ENCODE results near the gene ADK.
"Not testable (repeated sequence)": the region's sequence is repeated elsewhere in the genome, so short reads cannot be mapped to it uniquely, and the experiment has no call there.

The ADK gene

DNA sequence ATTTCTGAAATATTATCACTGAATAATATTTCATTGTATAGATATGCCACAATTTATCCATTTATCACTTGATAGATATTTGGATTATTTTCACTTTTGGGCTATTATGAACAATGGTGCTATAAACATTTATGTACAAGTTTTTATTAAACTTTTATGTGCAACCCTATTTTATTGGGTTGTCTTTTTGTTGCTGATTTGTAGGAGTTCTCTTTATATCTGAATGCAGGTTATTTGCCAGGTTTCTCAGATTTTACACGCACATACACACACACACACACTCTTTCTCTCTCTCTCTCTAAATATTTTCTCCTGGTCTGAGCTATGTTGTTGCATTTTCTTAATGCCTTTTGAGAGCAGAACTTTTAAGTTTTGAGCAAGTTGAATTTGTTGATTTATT, 36.2 kb downstream of the ADK start:
- DNase-seq (ENCODE audit: low spot score): no peak

DNA sequence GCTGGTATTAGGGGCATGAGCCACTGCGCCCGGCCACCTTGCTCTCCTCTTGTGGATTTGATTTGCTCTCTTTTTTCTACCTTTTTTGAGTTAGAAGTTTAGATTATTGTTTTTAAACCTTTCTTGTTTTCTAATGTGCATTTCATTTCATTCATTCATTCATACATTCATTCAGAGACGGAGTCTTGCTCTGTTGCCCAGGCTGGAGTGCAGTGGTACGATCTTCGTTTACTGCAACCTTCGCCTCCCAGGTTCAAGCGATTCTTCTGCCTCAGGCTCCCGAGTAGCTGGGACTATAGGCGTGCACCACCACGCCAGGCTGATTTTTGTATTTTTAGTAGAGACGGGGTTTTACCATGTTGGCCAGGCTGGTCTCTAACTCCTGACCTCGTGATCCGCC, 37.6 kb downstream of the ADK start:
- not testable (repeated sequence) for DNase-seq (ENCODE audit: low spot score)

DNA sequence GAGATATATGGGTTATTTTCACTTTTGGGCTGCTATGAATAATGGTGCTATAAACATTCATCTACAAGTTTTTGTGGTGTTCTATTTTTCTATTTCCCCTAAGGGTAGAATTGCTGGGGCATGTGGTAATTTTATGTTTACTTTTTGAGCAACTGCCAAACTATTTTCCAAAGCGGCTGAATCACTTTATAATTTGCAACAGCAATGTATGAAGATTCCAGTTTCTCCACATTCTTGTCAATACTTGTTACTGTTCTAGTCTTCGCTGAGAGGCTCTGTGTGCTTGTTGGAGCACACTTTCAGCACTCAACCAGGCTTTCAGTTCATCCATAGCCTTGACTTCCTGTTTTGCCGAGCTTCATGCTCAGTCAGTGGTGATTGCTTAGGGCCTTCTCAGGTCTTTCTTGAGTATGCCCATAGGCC, 39.0 kb downstream of the ADK start:
- DNase-seq (ENCODE audit: low spot score): no peak

DNA sequence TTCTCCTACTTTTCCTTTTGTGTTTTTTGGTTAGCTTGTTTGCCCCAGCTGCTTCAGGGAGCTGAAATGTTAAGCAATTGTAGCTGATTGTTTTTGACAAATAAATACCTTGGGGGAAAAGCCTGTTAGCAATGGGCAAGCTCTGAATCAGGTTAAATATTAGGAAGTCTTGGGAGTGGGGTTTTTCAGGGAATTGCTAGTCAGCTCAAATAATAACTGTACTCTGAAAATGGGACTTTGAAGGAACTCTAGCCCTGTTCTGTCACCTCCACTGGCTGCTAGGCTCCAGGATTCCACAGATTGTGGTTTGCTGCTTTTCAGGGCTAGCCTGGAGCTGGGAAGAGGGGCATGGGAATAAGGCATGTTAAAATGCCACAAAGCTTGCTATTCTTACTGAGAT, 39.5 kb downstream of the ADK start:
- no peak for DNase-seq (ENCODE audit: low spot score)

DNA sequence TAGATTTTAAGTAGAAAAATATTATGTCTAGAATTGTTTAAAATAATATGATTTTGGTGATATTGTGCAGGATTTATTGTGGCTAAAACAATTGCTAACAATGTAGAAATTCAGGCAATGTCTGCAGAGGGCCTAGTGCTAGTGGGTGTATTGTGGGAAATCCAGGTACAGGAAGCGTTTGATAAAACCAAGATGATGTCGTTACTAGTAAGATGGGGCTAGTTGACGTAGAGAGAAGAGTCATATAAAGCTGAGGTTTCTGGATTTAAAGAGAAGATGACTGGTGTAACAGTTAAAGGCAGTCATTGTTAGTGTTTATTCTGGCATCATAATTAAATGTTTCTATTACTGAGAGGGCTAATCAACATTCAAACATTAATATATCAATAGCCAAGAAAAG, 43.5 kb downstream of the ADK start:
- DNase-seq (ENCODE audit: low spot score): no peak

DNA sequence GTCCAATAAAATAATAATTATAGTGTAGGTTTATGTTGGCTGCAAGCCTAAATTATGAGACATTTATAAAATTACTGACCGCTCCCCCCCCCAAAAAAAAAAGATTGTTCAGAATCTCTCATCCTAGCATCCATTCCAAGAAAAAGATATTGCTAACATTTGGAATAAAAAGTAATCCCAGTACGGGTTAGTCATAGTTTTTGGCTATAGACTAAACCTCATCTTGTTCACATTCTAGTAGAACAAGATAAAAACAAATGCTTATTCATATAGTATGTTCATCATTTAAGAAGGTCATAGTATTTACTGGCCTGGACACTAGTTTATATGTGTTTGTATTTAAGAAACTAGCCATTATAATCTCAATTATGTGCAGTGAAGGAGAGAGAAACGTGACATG, 44.0 kb downstream of the ADK start:
- no peak for DNase-seq (ENCODE audit: low spot score)

DNA sequence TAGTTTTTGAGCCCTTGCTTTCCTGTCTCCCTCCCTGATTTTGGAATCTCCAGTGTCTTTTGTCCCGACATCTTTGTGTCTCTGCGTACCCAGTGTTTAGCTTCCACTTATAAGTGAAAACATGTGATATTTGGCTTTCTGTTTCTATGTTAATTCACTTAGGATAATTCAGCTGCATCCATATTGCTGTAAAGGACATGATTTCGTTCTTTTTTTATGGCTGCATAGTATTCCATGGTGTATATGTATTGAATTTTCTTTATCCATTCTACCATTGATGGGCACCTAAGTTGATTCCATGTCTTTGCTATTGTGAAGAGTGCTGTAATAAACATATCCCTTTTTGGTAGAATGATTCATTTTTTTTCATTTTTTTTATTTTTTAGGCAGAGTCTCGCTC, 48.3 kb downstream of the ADK start:
- DNase-seq (ENCODE audit: low spot score): no peak

DNA sequence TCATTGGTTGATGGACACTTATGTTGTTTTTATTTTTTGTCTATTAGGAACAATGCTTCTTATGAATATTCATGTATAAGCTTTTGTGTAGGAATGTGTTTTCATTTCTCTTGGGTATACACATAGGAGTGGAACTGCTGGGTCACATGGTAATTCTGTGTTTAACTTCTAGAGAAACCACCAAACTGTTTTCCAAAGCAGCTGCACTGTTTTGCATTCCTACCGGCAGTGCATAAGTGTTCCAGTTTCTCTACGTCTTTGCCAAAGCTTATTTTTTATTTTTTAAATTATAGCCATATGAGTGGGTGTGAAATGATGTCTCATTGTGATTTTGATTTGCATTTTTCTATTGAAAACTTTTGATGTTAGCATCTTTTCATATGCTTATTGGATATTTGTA, 51.3 kb downstream of the ADK start:
- no peak for DNase-seq (ENCODE audit: low spot score)

DNA sequence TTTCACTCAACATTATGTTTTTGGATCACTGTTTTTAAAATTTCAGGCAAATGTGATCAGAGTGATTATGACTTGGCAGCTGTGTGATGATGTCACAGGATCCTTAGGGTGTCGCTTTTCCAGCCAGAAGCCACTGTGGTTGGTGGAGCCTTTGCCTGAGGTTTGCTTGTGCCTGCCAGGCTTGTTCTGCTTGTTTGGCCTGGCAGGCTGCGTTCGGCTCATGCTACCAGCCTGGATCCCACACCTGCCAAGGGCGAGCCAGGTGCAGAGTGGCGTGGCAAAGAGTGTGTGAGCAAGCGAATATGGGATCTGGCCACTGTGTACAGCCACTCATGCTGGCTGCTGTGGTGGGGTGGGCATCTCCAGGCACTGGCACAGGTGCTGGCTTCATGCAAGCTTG, 55.7 kb downstream of the ADK start:
- no peak for DNase-seq (ENCODE audit: low spot score)

DNA sequence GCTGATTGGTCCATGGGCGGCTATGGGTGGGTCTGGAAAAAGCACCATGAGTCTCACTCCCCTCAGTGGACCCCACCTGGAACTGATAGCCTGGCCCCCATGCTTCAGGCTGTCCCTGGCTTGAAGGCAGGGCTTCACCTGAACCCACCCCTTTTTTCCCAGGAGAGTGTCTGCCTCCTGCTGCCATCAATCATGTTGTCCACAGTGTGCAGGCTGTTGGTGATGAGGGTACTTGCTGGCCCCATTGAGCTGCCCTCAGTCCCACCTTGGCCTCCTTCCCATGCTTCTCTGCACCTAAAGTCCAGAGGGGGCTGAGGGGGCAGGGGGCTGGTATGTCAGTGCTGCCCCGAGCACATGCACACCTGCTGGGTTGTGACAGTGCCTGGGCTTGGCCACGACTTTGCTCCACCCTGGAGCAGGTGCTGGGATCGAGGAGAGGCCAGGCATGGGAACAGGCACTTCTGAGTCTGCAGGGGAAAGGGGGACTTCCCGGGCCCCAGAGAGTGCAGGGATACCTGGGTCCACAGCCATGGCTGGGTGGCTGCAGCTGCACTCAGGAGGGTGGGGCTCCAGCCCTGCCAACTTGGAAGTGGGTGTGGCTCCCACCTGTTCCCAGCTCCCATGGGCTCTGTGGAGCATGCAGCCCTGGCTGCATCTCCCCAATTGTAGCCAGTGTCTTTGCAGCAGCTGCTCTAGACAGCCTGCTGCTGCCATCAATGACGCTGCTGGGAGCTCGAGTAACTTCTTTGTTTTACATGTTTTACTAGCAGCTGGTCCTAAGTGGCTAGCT, 56.9 kb downstream of the ADK start:
- no peak for DNase-seq (ENCODE audit: low spot score)

DNA sequence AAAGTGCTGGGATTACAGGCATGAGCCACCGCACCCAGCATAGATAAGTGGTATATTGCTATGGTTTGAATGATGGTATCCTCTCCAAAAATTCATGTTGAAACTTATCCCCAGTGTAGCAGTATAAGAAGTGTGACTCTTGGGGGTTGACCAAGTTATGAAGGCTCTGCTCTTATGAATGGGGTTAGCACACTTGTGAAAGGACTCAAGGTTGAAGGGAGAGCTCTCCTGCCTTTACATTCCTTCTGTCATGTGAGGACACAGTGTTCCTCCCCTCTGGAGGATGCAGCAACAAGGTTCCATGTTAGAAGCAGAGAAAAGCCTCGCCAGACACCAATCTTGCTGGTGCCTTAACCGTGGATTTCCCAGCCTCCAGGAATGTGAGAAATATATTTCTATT, 58.0 kb downstream of the ADK start:
- no peak for DNase-seq (ENCODE audit: low spot score)

DNA sequence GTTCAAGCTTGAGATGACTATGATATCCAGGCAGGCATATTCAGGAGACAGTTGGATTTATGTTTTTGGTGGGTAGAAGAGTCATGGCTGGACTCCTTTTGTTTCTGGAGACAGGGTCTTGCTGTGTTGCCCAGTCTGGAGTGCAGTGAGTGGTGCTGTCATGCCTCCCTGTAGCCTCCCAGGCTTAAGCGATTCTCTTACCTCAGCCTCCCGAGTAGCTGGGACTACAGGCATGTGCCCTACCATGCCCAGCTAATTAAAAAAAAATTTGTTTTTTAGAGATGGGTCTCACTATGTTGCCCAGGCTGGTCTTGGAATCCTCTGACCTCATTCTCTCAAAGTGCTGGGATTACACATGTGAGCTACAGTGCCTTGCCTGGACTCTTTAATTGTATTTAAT, 62.0 kb downstream of the ADK start:
- no peak for DNase-seq (ENCODE audit: low spot score)

DNA sequence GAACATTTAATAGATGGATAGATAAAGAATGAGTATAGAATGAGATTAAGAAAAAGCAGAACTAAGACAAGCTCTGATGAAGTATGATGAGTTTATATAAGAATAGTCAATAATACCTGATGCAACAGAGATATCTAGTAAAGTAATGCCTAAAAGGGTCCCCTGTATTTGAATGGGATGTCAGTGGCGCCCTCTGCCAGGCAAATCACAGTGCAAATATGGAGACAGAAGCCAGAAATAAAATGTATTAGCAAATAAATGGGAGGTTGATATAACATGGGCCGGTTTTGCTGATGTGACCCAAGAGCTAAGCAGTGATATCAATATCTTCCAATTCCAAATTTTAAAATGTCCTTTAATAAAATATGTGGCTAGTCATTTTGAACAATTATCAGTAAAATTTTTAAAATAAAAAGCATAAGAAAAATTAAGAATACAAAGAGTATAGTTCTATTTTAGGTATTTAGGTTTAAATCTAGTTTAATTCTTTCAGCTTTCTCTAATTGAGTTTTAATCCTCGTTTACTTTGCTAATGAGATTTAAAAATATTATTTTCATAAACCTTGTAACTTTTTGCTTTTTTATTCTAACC, 62.6 kb downstream of the ADK start:
- peak; percentile 39 for DNase-seq (ENCODE audit: low spot score)

DNA sequence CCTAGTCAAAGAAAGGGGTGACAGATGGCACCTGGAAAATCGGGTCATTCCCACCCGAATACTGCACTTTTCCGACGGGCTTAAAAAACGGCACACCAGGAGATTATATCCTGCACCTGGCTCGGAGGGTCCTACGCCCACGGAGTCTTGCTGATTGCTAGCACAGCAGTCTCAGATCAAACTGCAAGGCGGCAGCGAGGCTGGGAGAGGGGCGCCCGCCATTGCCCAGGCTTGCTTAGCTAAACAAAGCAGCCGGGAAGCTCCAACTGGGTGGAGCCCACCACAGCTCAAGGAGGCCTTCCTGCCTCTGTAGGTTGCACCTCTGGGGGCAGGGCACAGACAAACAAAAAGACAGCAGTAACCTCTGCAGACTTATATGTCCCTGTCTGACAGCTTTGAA, 66.1 kb downstream of the ADK start:
- DNase-seq (ENCODE audit: low spot score): not testable (repeated sequence)

DNA sequence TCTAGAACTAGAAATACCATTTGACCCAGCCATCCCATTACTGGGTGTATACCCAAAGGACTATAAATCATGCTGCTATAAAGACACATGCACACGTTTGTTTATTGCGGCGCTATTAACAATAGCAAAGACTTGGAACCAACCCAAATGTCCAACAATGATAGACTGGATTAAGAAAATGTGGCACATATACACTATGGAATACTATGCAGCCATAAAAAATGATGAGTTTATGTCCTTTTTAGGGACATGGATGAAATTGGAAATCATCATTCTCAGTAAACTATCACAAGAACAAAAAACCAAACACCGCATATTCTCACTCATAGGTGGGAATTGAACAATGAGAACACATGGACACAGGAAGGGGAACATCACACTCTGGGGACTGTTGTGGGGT, 71.4 kb downstream of the ADK start:
- not testable (repeated sequence) for DNase-seq (ENCODE audit: low spot score)

DNA sequence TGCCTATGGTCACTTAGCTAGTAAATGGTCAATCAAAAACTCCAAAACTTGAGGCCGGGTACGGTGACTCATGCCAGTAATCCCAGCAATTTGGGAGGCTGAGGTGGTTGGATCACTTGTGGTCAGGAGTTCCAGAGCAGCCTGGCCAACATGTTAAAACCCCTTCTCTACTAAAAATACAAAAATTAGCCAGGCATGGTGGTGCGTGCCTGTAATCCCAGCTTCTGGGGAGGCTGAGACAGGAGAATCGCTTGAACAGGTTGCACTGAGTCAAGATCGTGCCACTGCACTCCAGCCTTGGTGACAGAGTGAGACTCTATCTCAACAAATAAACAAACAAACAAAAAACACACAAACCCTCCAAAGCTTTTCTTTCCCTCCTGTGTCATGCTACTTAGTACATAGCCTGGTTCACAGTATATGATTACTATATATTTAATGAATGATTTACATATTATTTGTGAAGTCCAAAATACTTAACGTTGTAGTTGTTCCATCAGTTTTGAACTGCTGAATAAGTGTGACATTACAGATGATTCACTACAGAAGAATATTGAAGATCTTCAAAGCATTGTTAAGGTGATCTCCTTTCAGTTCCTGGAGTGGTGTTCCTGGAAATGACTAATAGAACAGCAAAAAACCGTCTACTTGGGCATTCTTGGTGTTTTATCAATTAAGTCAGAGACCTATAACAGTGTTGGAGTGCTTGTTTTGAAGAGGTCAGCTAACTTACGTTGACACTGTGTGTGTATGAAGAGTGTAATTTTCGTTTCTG, 72.9 kb downstream of the ADK start:
- no peak for DNase-seq (ENCODE audit: low spot score)

DNA sequence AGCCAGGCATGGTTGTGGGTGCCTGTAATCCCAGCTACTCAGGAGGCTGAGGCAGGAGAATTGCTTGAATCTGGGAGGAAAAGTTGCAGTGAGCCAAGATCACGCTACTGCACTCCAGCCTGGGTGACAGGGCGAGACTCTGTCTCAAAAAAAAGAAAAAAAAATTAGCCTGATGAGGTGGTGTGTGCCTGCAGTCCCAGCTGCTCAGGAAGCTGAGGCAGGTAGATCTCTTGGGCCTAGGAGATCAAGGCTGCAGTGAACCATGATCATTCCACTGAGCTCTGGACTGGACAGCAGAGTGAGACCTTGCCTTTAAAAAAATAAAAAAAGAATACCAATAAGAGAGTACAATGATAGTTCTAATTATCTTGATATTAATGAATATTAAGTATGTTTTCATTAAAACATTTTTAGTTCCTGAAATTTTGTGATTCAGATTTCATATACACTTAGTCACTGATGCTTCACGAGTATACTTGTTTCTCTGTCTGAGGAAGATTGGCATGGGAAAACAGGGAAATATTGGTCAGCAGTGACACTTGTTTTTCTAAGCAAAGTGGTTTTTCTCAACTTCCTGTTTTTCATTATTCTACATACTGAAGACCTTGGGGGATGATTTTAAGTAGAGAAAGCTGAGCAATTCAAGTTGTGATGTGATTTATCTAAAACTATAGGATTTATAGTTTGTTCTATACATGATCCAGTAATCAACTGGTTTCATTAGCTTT, 76.8 kb downstream of the ADK start:
- DNase-seq (ENCODE audit: low spot score): no peak

DNA sequence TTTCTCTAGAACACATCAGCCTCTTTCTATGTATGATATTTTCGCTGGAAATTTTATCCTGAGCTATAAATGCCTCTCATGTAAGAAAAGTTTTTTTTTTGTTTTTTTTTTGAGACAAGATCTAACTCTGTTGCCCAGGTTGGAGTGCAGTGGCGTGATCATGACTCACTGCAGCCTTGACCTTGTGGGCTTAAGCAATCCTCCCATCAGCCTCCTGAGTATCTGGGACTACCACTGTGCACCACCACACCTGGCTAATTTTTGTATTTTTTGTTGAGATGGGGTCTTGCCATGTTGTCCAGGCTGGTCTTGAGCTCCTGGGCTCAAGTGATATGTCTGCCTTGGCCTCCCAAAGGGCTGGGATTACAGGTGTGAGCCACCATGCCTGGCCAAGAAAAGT, 80.4 kb downstream of the ADK start:
- DNase-seq (ENCODE audit: low spot score): no peak

DNA sequence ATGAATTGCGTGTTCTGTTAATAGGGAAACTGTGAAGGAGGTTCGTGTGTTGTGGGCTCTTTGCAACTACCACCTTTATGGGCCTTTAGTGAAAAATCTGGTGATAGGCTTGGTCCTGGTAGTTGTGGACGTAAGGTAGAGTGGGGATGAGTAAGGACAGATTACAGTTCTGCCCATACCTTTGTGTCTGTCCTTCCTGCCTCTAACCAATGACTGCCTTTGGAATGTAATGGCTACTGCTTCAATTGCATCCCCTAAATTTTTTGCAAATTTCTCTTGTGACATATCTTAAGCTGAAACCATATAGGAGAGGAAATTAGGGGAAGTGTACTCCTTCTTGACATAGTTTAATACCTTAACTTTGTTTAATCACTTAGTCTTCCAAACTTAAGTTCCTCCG, 82.3 kb downstream of the ADK start:
- no peak for DNase-seq (ENCODE audit: low spot score)

DNA sequence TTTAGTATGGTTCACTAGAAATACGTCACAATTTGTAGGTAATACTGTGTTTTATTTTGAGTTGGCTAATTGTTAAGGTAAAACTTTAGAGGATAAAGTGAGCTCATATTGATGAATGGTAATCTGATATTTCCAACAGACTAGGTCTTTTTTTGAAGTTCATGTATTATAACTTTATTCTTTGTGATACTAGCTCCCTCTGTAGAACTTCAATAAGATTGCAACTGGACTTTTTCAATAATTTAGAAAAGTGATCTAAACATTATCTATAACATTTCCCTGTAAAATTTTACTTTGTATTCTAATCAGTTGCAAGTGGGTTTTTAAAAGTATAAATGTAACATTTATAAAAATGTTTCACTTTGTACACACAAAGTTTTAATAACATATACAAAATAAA, 83.5 kb downstream of the ADK start:
- DNase-seq (ENCODE audit: low spot score): no peak

DNA sequence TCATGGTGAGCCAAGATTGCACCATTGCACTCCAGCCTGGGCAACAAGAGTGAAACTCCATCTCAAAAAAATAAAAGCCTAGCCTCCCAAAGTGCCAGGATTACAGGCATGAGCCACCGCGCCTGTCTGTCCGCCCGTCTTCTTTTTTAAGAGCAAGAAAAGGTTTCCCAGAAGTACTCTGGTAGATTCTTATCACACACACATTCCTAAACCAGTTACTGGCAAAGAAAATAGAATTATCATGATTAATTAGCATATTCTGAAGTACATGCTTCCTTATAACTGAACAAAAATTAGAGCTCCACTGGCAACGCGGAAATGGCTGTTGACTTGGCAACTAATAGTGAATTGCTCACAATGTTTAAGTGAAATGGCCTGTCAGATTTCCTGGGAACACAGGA, 87.0 kb downstream of the ADK start:
- DNase-seq (ENCODE audit: low spot score): no peak

DNA sequence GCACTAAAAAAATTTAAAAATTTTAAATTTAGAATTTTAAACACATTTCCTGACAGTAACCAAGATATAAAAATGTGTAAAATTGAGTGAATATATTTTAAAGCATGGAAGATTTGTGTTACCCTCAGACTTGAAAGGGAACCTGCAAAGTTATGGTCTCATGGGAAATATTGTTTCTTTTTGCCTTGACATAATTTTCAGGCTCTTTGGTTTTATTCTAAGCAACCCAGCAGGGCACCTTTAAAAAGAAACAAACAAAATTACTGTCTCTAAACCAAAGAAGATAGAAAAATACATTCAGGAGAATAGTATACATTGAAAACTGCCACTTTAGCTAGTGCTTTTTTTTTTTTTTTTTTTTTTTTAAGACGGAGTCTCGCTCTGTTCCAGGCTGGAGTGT, 87.5 kb downstream of the ADK start:
- DNase-seq (ENCODE audit: low spot score): no peak

DNA sequence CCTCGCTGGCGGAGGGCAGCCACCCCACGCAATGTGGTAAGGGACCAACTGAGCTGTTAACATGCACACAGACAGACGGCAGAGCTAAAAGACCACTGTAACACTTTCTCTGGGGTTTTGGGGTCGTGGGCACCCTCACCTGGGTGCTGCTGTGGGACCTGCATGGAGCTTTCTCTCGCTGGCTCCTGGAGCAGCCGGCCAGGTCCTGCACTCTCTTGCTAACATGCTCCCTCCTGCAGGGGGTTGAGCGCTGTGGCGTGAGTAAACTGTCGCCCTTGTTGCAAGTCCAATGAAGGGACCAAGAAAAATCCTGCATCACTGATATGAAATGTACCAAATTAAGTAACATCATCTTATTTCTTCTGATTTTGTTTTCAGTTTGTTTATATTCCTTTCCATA, 92.0 kb downstream of the ADK start:
- DNase-seq (ENCODE audit: low spot score): no peak

All from hematopoietic multipotent progenitor cell treated with erythropoietin and hydrocortisone succinate and interleukin-3 and kit ligand, for 15 days (in vitro differentiated cells).